SK-N-SH (cell line): ENCODE data around the gene ZNF490.

Source experiments
- CHD2 ChIP-seq: fragments of 150-350 bp; IDR thresholded peaks from 2 replicates; pipeline ENCODE4 v1.6.1; 2018; ENCODE audit warnings: low read length; ENCODE audit not compliant: partially characterized antibody
- JUND ChIP-seq: IDR thresholded peaks from 2 replicates; pipeline ENCODE4 v1.4.0; 2012
- NFIC ChIP-seq: IDR thresholded peaks from 2 replicates; pipeline ENCODE4 v1.4.0; 2012; ENCODE audit warnings: borderline replicate concordance
- TEAD4 ChIP-seq: IDR thresholded peaks from 2 replicates; pipeline ENCODE4 v1.4.0; 2012; ENCODE audit warnings: mild to moderate bottlenecking, borderline replicate concordance; ENCODE audit not compliant: insufficient read depth
- USF1 ChIP-seq: IDR thresholded peaks from 2 replicates; pipeline ENCODE4 v1.4.0; 2012; ENCODE audit warnings: low read depth, borderline replicate concordance
- YY1 ChIP-seq: IDR thresholded peaks from 2 replicates; pipeline ENCODE4 v1.4.0; 2012; ENCODE audit warnings: low read depth, mild to moderate bottlenecking
- TF ChIP-seq, protein P1 (sequence below): IDR thresholded peaks from 2 replicates; pipeline ENCODE4 v1.6.1; 2012; ENCODE audit warnings: mild to moderate bottlenecking, low read depth, low read length, moderate library complexity
- TF ChIP-seq, protein P2 (sequence below): IDR thresholded peaks from 2 replicates; pipeline ENCODE4 v1.4.0; 2012; ENCODE audit warnings: low read depth, borderline replicate concordance

GRCh38 chr19:12626958-12627357, 16.3 kb upstream of the ZNF490 start:
- TF ChIP-seq, protein P1, sequence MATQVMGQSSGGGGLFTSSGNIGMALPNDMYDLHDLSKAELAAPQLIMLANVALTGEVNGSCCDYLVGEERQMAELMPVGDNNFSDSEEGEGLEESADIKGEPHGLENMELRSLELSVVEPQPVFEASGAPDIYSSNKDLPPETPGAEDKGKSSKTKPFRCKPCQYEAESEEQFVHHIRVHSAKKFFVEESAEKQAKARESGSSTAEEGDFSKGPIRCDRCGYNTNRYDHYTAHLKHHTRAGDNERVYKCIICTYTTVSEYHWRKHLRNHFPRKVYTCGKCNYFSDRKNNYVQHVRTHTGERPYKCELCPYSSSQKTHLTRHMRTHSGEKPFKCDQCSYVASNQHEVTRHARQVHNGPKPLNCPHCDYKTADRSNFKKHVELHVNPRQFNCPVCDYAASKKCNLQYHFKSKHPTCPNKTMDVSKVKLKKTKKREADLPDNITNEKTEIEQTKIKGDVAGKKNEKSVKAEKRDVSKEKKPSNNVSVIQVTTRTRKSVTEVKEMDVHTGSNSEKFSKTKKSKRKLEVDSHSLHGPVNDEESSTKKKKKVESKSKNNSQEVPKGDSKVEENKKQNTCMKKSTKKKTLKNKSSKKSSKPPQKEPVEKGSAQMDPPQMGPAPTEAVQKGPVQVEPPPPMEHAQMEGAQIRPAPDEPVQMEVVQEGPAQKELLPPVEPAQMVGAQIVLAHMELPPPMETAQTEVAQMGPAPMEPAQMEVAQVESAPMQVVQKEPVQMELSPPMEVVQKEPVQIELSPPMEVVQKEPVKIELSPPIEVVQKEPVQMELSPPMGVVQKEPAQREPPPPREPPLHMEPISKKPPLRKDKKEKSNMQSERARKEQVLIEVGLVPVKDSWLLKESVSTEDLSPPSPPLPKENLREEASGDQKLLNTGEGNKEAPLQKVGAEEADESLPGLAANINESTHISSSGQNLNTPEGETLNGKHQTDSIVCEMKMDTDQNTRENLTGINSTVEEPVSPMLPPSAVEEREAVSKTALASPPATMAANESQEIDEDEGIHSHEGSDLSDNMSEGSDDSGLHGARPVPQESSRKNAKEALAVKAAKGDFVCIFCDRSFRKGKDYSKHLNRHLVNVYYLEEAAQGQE = no peak
- TF ChIP-seq NFIC (no peak), USF1 (no peak), CHD2 (no peak), YY1 (no peak), TEAD4 (no peak), JUND (no peak)
- TF ChIP-seq, protein P2, sequence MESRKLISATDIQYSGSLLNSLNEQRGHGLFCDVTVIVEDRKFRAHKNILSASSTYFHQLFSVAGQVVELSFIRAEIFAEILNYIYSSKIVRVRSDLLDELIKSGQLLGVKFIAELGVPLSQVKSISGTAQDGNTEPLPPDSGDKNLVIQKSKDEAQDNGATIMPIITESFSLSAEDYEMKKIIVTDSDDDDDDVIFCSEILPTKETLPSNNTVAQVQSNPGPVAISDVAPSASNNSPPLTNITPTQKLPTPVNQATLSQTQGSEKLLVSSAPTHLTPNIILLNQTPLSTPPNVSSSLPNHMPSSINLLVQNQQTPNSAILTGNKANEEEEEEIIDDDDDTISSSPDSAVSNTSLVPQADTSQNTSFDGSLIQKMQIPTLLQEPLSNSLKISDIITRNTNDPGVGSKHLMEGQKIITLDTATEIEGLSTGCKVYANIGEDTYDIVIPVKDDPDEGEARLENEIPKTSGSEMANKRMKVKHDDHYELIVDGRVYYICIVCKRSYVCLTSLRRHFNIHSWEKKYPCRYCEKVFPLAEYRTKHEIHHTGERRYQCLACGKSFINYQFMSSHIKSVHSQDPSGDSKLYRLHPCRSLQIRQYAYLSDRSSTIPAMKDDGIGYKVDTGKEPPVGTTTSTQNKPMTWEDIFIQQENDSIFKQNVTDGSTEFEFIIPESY = no peak
